Measurements from ENCODE around the gene CELA2A.
"Not testable (repeated sequence)": the region's sequence is repeated elsewhere in the genome, so short reads cannot be mapped to it uniquely, and the experiment has no call there.

The CELA2A gene

GRCh38 chr1:15424981-15425380 is 31.6 kb upstream of the CELA2A start:
- no peak for DNase-seq (ENCODE audit: low read depth, low spot score)

DNA sequence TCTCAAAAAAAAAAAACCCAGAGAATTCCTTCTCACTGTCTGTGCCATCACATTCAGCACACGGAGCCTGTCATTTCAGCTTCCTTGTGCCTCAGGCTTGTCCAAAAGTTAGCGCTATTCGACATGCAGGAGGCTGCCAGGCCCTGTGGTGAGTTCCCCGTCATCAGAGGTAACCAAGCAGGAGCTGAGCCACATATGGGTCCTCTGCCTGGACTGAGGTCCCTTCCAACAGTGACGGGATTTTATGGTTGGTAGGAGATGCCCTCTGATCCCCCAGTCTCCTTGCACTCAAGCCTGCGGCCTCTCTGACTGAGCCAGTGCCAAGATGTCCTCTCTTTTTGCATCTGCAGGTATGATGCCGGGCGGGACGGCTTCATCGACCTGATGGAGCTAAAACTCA is 31.0 kb upstream of the CELA2A start:
- DNase-seq (ENCODE audit: low read depth, low spot score), result no peak

GRCh38 chr1:15425958-15426357 is 30.6 kb upstream of the CELA2A start:
- no peak for DNase-seq (ENCODE audit: low read depth, low spot score)

DNA sequence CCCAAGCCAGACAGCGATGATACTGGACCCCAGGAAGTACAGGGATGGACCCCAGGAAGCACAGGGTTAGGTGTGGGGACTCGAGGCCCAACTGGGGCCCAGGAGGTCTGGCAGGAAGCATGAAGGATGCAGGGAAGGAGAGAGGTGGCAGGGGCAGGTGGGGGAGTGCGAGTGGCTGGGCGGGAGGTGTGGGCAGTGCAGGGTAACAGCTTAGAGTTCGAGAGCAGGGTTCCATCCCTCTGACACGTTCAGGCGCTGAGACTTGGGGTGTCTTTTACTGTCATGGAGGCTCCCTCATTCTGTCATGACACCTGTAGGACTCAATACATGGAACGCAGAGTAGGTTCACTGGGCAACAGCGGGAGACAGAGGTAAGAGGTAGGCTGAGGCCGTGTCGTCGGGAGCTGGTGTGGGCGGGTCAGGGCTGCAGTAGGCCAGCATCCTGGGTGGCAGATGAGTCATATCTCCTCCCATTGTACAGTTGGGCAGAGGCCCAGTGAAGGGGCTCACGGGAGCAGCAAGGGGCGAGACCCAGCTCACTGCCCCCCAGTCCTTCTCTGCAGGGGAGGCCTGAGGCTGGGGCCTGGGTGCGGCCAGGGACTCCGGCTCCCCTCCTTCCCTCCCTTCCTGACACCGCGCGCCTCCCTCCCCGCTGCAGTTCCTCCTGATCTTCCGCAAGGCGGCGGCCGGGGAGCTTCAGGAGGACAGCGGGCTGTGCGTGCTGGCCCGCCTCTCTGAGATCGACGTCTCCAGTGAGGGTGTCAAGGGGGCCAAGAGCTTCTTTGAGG is 29.8 kb upstream of the CELA2A start:
- no peak for DNase-seq (ENCODE audit: low read depth, low spot score)

DNA sequence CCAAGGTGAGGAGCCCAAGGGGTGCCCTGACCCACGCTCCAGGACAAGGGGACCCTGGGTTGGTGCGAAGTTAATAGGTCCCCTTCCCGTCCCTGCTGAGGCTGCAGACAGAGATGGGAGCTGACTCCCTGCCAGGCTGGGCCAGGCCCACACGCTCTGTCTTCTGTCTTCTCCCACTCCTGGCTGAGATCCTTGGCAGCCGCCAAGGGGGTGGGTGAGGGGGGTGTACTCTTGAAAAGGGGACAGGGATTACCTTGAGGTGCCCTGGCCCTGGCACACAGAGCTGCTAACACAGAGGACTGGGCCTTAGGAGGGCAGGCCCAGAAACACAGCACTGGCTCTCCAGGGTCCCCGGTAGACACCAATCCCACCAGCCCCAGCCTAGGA is 29.3 kb upstream of the CELA2A start:
- DNase-seq (ENCODE audit: low read depth, low spot score), result no peak

DNA sequence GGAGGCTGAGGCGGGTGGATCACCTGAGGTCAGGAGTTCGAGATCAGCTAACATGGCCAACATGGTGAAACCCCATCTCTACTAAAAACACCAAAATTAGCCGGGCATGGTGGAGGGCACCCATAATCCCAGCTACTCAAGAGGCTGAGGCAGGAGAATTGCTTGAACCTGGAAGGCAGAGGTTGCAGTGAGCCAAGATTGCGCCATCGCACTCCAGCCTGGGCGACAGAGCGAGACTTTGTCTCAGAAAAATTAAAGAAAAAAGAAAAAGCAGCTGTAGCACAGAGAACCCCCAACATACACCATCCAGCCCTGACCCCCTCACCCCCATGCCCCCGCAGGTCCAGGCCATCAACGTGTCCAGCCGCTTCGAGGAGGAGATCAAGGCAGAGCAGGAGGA is 28.3 kb upstream of the CELA2A start:
- not testable (repeated sequence) for DNase-seq (ENCODE audit: low read depth, low spot score)

- DNase-seq (ENCODE audit: low read depth, low spot score), result no peak
Observed at GRCh38 chr1:15428815-15429435, 27.6 kb upstream of the CELA2A start.

DNA sequence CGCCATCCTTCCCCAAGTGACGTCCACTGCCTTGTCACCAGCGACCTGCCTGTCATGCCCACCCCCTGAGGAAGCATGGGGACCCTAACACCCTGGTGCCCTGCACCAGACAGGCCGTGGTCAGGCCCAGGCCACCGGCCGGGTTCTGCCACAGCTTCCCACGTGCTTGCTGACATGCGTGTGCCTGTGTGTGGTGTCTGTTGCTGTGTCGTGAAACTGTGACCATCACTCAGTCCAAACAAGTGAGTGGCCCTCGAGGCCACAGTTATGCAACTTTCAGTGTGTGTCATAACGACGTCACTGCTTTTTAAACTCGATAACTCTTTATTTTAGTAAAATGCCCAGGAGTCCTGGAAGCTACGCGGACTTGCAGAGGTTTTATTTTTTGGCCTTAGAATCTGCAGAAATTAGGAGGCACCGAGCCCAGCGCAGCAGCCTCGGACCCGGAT is 26.8 kb upstream of the CELA2A start:
- DNase-seq (ENCODE audit: low read depth, low spot score), result no peak

GRCh38 chr1:15430787-15431570 is 25.6 kb upstream of the CELA2A start:
- peak; percentile 43 for DNase-seq (ENCODE audit: low read depth, low spot score)

DNA sequence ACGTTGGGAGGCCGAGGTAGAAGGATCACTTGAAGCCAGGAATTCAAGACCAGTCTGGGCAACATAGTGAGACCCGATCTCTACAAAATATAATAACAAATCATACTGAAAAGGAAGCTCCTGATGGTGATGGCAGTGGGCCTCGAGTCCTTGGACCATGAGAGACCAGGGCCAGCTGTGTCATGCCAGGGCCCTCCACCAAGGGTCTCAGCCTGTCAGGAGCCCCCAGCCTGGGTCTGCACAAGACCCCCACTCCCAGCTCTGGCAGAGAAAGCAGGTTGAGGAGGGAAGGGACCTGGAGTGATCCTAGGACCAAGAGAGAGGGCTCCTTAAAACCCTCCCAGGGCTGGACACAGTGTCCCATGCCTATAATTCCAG is 25.0 kb upstream of the CELA2A start:
- no peak for DNase-seq (ENCODE audit: low read depth, low spot score)

DNA sequence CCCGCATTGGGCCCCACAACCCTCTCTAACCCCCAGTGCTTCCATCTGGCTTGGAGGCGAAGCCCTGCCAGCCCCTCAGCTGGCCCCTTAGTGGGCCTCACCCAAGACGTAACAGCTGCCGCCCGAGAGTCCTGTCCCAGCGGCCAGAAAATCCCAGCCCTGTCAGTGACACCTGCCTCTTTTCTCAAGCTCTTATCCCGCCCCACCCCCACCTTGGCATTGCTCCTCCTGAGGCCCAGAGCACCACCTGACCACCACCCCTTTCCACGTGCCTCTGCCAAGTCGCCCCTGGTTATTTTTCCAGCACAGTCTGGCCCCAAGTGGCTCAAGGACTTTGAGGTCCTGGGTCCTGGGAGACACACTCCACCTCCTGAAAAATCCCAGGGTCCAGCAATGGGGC is 24.2 kb upstream of the CELA2A start:
- DNase-seq (ENCODE audit: low read depth, low spot score), result no peak

DNA sequence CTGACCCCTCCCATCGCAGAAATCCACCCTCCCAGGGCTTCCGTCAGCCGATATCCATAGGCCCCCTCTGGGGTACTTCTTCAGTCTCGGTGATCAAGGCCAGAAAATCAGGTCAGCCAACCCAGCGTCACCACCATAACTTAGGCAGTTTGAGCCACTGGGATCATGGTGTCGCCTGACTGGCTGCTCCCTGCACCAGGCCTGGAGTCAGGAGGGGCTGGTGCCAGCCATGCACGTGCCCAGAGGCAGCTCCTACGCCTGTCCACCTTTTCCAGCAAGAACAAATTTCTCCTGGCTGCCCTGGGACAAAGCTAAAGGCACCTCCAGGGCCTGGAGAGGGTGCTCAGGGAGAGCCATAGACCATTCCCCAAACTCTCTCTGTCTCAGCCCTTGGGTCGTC is 23.1 kb upstream of the CELA2A start:
- DNase-seq (ENCODE audit: low read depth, low spot score), result no peak

- not testable (repeated sequence) for DNase-seq (ENCODE audit: low read depth, low spot score)
Observed at GRCh38 chr1:15434739-15435138, 21.8 kb upstream of the CELA2A start.

GRCh38 chr1:15435239-15436077 is 21.1 kb upstream of the CELA2A start:
- DNase-seq (ENCODE audit: low read depth, low spot score), result no peak

- DNase-seq (ENCODE audit: low read depth, low spot score), result no peak
Observed at GRCh38 chr1:15436881-15437442, 19.6 kb upstream of the CELA2A start.

- DNase-seq (ENCODE audit: low read depth, low spot score), result no peak
Observed at GRCh38 chr1:15439325-15439724, 17.2 kb upstream of the CELA2A start.

GRCh38 chr1:15440357-15440756 is 16.2 kb upstream of the CELA2A start:
- no peak for DNase-seq (ENCODE audit: low read depth, low spot score)

- no peak for DNase-seq (ENCODE audit: low read depth, low spot score)
Observed at GRCh38 chr1:15441247-15441646, 15.3 kb upstream of the CELA2A start.

DNA sequence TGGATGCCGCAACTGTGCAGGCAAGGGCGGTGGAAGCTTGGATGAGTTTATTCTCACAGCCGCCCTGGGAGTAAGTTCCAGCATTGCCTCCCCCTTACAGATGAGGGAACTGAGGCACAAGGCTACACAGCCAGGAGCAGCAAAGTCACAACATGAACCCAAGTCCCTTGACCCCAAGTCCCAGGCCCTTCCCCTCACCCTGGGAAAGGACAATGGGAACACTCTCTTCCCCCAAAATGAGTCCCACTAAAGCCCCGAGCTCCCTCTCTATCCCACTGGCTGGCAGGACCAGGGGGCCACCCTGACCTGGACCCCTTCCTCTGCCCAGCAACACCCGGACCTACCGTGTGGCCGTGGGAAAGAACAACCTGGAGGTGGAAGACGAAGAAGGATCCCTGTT is 14.4 kb upstream of the CELA2A start:
- DNase-seq (ENCODE audit: low read depth, low spot score), result no peak

DNA sequence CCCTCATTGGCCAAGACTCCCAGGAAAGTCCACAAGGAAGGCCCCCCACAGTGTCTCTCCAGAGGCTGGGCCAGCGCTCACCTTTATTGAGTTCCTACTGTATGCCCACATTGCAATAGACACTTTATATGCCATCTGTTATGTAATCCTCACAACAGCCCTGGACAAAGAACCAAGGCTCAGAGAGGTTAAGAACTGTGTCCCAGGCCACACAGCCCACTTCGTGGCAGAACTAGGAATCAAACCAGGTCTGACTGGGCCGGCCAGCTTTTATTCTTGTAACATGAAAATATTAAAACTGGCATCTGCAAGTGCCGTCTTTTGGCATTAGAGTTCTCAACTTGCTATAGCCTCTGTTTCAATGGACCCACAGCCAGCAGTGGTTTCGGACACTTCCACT is 13.8 kb upstream of the CELA2A start:
- DNase-seq (ENCODE audit: low read depth, low spot score), result no peak

DNA sequence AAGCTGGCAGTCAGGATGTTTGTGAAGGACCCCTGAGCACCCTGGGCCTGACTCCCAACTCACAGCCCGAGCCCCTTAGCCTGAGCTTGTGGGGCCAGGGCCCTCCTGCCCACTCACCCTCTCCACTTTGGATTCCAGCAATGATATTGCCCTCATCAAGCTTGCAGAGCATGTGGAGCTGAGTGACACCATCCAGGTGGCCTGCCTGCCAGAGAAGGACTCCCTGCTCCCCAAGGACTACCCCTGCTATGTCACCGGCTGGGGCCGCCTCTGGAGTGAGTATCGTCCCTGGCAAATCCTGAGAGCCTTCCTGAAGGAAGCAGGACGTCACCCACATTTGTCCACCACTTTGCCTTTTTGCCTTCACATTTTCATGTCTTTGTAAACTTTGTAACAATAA is 13.3 kb upstream of the CELA2A start:
- DNase-seq (ENCODE audit: low read depth, low spot score), result no peak
